GM12875 (cell line): ENCODE results near the gene GNAO1.

Source experiments
- H3K4me3 ChIP-seq: one replicate; pipeline ENCODE4 v1.5.1; 2011; ENCODE audit warnings: low read depth, low read length, control low read depth
- TF ChIP-seq, protein P1 (sequence below): IDR thresholded peaks from 2 replicates; pipeline ENCODE4 v1.5.1; 2011; ENCODE audit warnings: low read depth, mild to moderate bottlenecking, control low read depth, inconsistent platforms, low read length, moderate library complexity, borderline replicate concordance; ENCODE audit not compliant: insufficient read depth

The GNAO1 gene

DNA sequence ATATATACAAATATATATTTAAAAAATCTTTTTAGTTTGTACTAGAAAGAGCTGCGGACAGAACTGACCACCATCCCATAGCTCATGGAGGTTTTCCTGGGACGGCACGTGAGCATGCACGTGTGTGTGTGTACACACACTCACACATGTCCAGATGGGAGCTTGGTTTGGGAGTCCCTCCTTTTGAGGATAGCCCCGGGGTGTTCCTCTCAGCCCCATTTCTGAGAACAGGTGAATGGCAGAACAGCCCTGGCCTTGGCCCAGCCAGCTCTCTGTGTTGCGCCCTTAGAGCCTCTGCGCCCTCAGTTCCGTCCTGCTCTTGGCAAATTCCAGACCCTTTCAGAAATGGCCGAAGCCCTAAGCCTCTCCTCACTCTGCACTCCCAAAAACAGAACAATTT, 163.9 kb downstream of the GNAO1 start:
- no peak overlapping the region for H3K4me3 ChIP-seq
- TF ChIP-seq, protein P1, sequence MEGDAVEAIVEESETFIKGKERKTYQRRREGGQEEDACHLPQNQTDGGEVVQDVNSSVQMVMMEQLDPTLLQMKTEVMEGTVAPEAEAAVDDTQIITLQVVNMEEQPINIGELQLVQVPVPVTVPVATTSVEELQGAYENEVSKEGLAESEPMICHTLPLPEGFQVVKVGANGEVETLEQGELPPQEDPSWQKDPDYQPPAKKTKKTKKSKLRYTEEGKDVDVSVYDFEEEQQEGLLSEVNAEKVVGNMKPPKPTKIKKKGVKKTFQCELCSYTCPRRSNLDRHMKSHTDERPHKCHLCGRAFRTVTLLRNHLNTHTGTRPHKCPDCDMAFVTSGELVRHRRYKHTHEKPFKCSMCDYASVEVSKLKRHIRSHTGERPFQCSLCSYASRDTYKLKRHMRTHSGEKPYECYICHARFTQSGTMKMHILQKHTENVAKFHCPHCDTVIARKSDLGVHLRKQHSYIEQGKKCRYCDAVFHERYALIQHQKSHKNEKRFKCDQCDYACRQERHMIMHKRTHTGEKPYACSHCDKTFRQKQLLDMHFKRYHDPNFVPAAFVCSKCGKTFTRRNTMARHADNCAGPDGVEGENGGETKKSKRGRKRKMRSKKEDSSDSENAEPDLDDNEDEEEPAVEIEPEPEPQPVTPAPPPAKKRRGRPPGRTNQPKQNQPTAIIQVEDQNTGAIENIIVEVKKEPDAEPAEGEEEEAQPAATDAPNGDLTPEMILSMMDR, result no peak

DNA sequence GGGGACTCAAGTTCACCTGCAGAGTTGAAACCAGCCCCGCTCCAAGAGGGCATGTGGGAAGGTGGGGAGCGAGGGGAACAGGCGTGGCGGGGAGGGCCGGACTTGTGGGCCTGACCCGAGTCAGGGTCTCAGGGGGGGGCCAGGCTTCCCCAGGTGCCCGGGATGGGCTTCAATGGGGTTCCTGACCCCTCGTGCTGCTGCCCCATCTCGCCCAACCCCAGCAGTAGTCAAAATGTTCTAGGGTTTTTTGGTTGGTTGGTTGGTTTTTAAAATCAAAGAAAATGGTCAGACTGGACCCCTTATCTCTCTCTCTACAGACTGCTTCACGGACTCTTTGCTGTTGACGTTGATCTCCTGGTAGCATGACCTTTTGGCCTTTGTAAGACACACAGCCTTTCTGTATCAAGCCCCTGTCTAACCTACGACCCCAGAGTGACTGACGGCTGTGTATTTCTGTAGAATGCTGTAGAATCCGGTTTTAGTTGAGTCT, 164.5 kb downstream of the GNAO1 start:
- TF ChIP-seq, protein P1, result no peak
- peak overlapping the region; percentile 12 for H3K4me3 ChIP-seq

GRCh38 chr16:56356276-56357240, 165.3 kb downstream of the GNAO1 start:
- TF ChIP-seq, protein P1, result peak; percentile 89
- peak overlapping the region; percentile 12 for H3K4me3 ChIP-seq

DNA sequence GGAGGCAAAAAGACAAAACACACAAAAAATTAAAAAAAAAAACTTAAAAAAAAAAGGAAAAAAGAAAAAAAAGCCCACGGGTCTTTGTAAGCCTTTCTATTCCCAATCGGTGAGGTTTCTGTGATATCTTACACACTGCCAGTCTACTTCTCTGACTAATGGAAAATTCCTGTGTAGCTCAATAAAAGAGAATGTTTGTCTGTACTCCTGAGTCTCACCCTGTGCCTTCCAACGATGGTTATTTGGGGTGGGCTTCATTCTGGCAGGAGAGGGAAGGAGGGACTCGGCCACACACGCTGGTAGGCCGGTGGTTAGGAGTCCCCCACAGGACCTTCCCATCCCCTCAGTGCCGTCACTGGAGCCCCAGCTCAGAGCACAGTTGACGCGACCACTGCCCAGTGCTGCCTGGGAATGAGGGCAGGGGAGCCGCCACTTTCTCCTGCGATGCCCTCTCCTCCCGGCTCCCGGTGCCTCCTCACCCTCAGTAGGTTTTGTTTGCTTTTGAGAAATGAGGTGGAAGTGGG, 166.0 kb downstream of the GNAO1 start:
- H3K4me3 ChIP-seq, result no peak overlapping the region

DNA sequence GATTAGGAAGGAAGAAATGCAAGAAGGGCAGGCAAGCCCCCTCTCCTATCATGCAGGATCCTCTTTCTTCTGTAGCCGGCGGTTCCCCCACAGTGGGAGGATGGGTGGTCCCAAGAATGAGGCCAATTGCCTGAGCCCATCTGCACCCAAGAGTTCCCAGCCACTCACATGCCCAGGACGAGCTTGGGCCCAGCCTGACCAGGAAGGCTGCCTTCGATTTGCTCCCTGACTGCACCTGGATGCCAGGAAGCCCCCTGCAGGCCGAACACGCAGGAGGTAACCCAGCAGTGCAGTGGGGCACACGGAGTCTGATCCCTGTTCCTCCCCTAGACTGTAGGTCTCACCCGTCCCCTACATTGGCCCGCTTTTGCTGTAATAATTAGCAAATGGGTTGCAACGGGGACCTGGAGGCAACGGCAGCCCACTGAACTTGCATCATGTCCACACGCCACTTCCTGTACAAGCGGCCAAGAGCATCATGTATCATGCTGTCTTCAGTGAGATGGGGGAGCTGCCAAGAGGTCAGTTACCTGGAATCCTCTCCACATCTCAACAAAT, 166.6 kb downstream of the GNAO1 start:
- H3K4me3 ChIP-seq, result no peak overlapping the region
- TF ChIP-seq, protein P1, result peak; percentile 35; the same call in 1 of the 2 replicates

More for the DNA sequence above, 166.0 kb downstream of the GNAO1 start:
- TF ChIP-seq, protein P1, result no peak

DNA sequence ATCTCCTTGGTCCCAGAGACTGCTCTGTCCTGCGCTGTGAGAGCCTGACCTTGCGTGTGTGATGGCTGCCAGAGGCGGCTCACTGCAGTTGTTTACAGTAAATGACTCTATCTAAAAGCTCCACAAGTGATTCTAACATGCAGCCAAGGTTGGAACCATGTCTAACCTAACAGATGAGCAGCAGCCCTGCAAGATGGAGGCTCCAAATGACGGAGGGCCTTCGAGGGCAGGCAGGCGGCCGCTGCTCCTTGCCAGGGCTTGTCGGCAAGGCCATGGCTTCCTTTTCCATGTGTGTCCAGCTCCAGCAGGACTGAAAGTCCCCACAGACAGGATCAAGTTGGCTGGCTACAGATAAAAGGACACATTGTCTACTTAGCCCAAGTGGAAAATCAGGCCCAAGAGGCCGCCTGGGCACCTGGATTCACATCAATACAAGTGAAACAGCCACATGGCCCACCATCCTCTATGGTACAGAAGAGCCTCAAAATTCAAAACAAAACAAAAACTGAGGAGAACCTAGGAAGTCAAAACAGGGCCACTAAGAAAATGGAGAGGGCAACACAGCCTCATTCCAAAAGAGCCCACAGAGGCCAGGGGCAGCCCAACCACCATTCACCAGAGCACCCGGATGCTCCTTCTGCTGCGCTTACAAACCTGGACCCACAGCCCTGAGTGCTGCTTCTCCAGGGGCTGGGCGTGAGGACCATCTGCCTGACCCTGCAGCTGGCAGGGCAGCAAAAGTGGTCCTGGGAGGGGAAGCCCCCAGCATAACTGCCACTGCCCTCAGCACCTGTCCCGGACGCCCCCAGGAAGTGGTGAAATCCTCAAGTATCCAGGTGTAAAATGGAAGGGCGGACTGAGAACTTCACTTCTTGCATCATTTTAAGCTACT, 169.1 kb downstream of the GNAO1 start:
- TF ChIP-seq, protein P1, result no peak
- no peak overlapping the region for H3K4me3 ChIP-seq
